Pancreas (tissue), 10 donors: ENCODE measurements around the gene F7. TPM values are rescaled to one million over a fixed set of nuclear protein-coding genes. Genes with fewer than 3 reads are reported as not detected.

Source experiments
- ATAC-seq, 4 donors: fragments of 200-7000 bp; cut with Tn5 transposase; one replicate each; pipeline versions ENCODE4 v1.8.0 to v1.9.1; 2020; ENCODE audit warnings: mild to moderate bottlenecking in 4 of 4, moderate library complexity in 4 of 4
- DNase-seq, 6 donors: peaks; one replicate each; pipeline ENCODE4 v3.0.0-alpha.2; 2020
- FAIRE-seq: peaks from 2 replicates; lab custom pipeline; 2012; peaks lifted over from hg19 to GRCh38; lab: Jason Lieb, UNC
- H3K27ac ChIP-seq, 4 donors: fragments of 200-600 bp; sonication (generic); 1 replicate in 3 of 4; 2 replicates in 1 of 4; pipeline versions ENCODE4 v1.5.0 to v1.8.0; 2020
- H3K27me3 ChIP-seq, 4 donors: fragments of 200-600 bp; one replicate each; pipeline ENCODE4 v1.8.0; 2021
- H3K36me3 ChIP-seq, 3 donors: fragments of 200-600 bp; sonication (generic) in 1 of 3; one replicate each; pipeline versions ENCODE4 v1.5.0 to v1.8.0; 2020 to 2021
- H3K4me1 ChIP-seq, 3 donors: fragments of 200-600 bp; one replicate each; pipeline ENCODE4 v1.8.0; 2021
- H3K4me3 ChIP-seq, 4 donors: fragments of 200-600 bp; sonication (generic) in 2 of 4; one replicate each; pipeline versions ENCODE4 v1.5.0 to v1.8.0; 2020 to 2021
- H3K9me3 ChIP-seq, 4 donors: fragments of 200-600 bp; one replicate each; pipeline ENCODE4 v1.8.0; 2021
- CTCF ChIP-seq, 4 donors: fragments of 200-600 bp; sonication (generic) in 3 of 4; IDR thresholded peaks; one replicate each; pipeline versions ENCODE4 v1.5.0 to v1.8.0; 2021; ENCODE audit warnings: antibody characterized with exemption in 4 of 4
- WGBS, 2 donors: extraction: QIAGEN DNeasy Blood & Tissue Kit; methylation state at CpG; one replicate each; pipeline ENCODE4 v1.1.7; 2013; 5-methylcytosine and 5-hydroxymethylcytosine counted together
- intact Hi-C, 3 donors: fragments of 100-400 bp; cut with DNase I; formaldehyde crosslinking; loops; one replicate each; pipeline versions ENCODE4 v1.11.1 to v1.14.2; 2022
- polyA plus RNA-seq, 2 donors: library from polyadenylated mRNA; stranded (reverse); fragments of 200-250 nt; gene quantifications; one replicate each; pipeline ENCODE4 v1.2.3, GENCODE V29; 2013
- total RNA-seq, 6 donors: library from RNA; stranded (reverse); fragmentation: NEBNext Ultra II Directional in 4 of 6; extraction: Animal tissue kit (Norgen Biotek cat#: 25700) in 4 of 6; gene quantifications; one replicate each; pipeline versions ENCODE4 v1.2.1 to v1.2.4, GENCODE V29; 2021 to 2023
- donor health status: healthy with polysubstance abuse.
- donor health status: DM: no; HTN: no; CAD: no; lungs with moderate emphysema.
- donor health status: DM: no; HTN: no; CAD: no.
- donor health status: control.
- donor health status: control.
- donor health status: Bipolar disorder and iron deficiency.
- donor health status: DM: yes; HTN: yes; CAD: no.
- donor health status: DM: no; HTN: no; CAD: no.
- donor health status: DM: no; HTN: no; CAD: no.
- donor health status: DM: yes; HTN: yes; CAD: no.

Gene F7
- total and polyA plus RNA-seq, 8 donors = 0.13 to 0.96 (median 0.23) TPM; not detected in 2

GRCh38 chr13:113151745-113152690 is 46.4 kb downstream of the F7 start:
- TF ChIP-seq CTCF (IDR thresholded peaks at IDR 0.05) = no peak
- intact Hi-C loops = no loop called here
- H3K4me3 ChIP-seq = no peak overlapping the region
- peak in 3 of 4 donors; percentile 3 to 44 (median 6) for ATAC-seq
- whole genome bisulfite sequencing, 2 donors = 83 to 85% methylated on average over 27 to 28 of the region's 28 CpGs
- H3K4me1 ChIP-seq = peaks cover 0 to 7% (median 5%) of the 10 kb centered on the region in 3 donors
- no peaks in the 10 kb centered on the region for H3K27me3 ChIP-seq
- no peak overlapping the region for H3K27ac ChIP-seq
- DNase-seq = peak in 1 of 6 donors; percentile 67
- no peaks in the 10 kb centered on the region for H3K36me3 ChIP-seq
- FAIRE-seq = no peak
- H3K9me3 ChIP-seq = no peaks in the 10 kb centered on the region

- FAIRE-seq (no peak), DNase-seq (no peak), ATAC-seq (no peak)
- no peak for TF ChIP-seq CTCF (IDR thresholded peaks at IDR 0.05)
- intact Hi-C loops = no loop called here
- no peak overlapping the region for H3K27ac ChIP-seq
- peak overlapping the region in 1 of 4 donors; percentile 47 for H3K4me3 ChIP-seq
- peaks cover 0 to 7% (median 5%) of the 10 kb centered on the region in 3 donors for H3K4me1 ChIP-seq
- no peaks in the 10 kb centered on the region for H3K9me3 ChIP-seq
- H3K36me3 ChIP-seq = no peaks in the 10 kb centered on the region
- 75 to 83% methylated on average over 2 of the region's 2 CpGs for WGBS, 2 donors
- no peaks in the 10 kb centered on the region for H3K27me3 ChIP-seq
Observed at GRCh38 chr13:113152691-113152983, 47.0 kb downstream of the F7 start.

- Histone ChIP-seq H3K36me3 (no peaks in the 10 kb centered on the region), H3K9me3 (no peaks in the 10 kb centered on the region), H3K4me3 (peak overlapping the region; percentile 9 to 47 (median 26)), H3K4me1 (peaks cover 0 to 7% (median 5%) of the 10 kb centered on the region in 3 donors), H3K27me3 (no peaks in the 10 kb centered on the region), H3K27ac (peak overlapping the region; percentile 60 to 84 (median 72))
- intact Hi-C loops = no loop called here
- FAIRE-seq (no peak), DNase-seq (peak; percentile 48 to 90 (median 74)), ATAC-seq (peak; percentile 49 to 60 (median 54))
- 31 to 39% methylated on average over 60 of the region's 60 CpGs for WGBS, 2 donors
- no peak for TF ChIP-seq CTCF (IDR thresholded peaks at IDR 0.05)
Observed at GRCh38 chr13:113152984-113153809, 47.6 kb downstream of the F7 start.

- peak; percentile 80 to 88 (median 86) for ATAC-seq
Observed at GRCh38 chr13:113153810-113154748, 48.5 kb downstream of the F7 start.

More at GRCh38 chr13:113153810-113154748, 48.5 kb downstream of the F7 start:
- Histone ChIP-seq H3K4me1 (peaks cover 0 to 7% (median 5%) of the 10 kb centered on the region in 3 donors), H3K4me3 (peak overlapping the region; percentile 9 to 47 (median 26)), H3K9me3 (no peaks in the 10 kb centered on the region), H3K36me3 (no peaks in the 10 kb centered on the region), H3K27ac (peak overlapping the region; percentile 60 to 84 (median 72)), H3K27me3 (no peaks in the 10 kb centered on the region)
- no peak for TF ChIP-seq CTCF (IDR thresholded peaks at IDR 0.05)
- FAIRE-seq (no peak), DNase-seq (peak; percentile 73 to 93 (median 84))
- intact Hi-C loops = no loop called here
- WGBS, 2 donors = 3 to 4% methylated on average over 25 to 31 of the region's 76 CpGs
